Mononuclear cell (primary cell): ENCODE results near the gene NME1. TPM values are rescaled to one million over a fixed set of nuclear protein-coding genes. Genes with fewer than 3 reads are reported as not detected.
"Not testable (repeated sequence)": the region's sequence is repeated elsewhere in the genome, so short reads cannot be mapped to it uniquely, and the experiment has no call there.

Source experiments
- H3K27me3 ChIP-seq: 2 replicates; pipeline ENCODE4 v1.6.0; 2011; ENCODE audit warnings: low read length, control low read depth; ENCODE audit not compliant: insufficient read depth
- H3K4me1 ChIP-seq: 2 replicates; pipeline ENCODE4 v1.5.1; 2011; ENCODE audit warnings: mild to moderate bottlenecking, low read length, control low read depth; ENCODE audit not compliant: insufficient read depth
- H3K4me3 ChIP-seq: 2 replicates; pipeline ENCODE4 v1.5.1; 2011; ENCODE audit warnings: mild to moderate bottlenecking, low read length, moderate library complexity
- H3K9me3 ChIP-seq: 2 replicates; pipeline ENCODE4 v1.5.1; 2011; ENCODE audit warnings: low read depth, mild to moderate bottlenecking, control low read depth, low read length
- total RNA-seq: library from RNA; depleted of rRNA; stranded (reverse); fragments of >200 nt; gene quantifications from one replicate; pipeline ENCODE4 v1.2.3, GENCODE V29; 2012

Gene NME1
- 6.7 TPM for total RNA-seq

GRCh38 chr17:51153210-51154072, at the start of gene NME1:
NME1 (plus strand) TSS chr17:51153559; CDS start chr17:51155655, 2,096 bp downstream.
- peak within 1 kb of the TSS; percentile 60 for H3K4me3 ChIP-seq
- H3K4me1 ChIP-seq = peaks cover 23% of the 10 kb centered on the region
- H3K9me3 ChIP-seq = no peaks in the 10 kb centered on the region
- no peaks in the 10 kb centered on the region for H3K27me3 ChIP-seq

GRCh38 chr17:51107778-51108177, 45.6 kb upstream of the NME1 start:
- peaks cover 8% of the 10 kb centered on the region for H3K4me1 ChIP-seq
- no peaks in the 10 kb centered on the region for H3K9me3 ChIP-seq
- H3K4me3 ChIP-seq = no peak overlapping the region
- H3K27me3 ChIP-seq = no peaks in the 10 kb centered on the region

GRCh38 chr17:51112303-51113222, 40.8 kb upstream of the NME1 start:
- H3K4me1 ChIP-seq = peaks cover 30% of the 10 kb centered on the region
- not testable (repeated sequence) for H3K9me3 ChIP-seq, H3K27me3 ChIP-seq, H3K4me3 ChIP-seq

- Histone ChIP-seq H3K27me3 (no peaks in the 10 kb centered on the region), H3K9me3 (no peaks in the 10 kb centered on the region), H3K4me1 (peaks cover 53% of the 10 kb centered on the region), H3K4me3 (no peak overlapping the region)
Observed at GRCh38 chr17:51115179-51115578, 38.2 kb upstream of the NME1 start.

DNA sequence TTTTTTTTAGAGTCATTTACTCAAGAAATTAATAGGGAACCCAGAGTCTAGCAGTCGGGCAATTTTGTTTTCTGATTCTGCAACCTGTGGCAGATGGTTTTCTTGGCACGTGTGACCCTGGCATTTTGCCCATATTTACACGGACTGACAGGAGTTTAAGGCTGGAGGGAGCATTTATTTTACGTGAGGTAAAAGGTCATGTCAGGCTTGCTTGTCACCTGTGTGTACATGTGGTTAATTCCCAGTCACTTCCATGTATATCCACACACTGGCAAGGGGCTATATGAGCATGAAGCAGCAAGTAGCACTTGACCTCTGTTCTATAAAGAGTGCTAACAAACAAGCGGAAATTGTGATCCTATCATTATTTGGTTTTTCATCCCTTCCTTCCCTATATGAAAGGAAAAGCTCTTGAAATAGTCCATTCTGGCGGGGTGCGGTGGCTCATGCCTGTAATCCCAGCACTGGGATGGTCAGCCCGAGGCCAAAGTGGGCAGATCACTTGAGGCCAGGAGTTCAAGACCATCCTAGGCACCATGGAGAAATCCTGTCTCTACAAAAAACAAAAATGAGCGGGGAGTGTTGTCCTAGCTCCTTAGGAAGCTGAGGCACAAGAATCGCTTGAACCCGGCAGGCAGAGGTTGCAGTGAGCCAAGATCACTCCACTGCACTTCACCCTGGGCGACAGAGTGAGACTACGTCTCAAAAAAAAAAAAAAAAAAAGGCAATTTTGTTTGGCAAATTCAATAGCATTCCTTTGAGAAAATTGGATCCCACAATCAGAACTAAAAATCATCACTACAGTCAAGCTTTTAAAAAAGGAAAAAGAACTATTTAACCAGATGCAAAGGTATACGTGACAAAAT, 34.8 kb upstream of the NME1 start:
- peak overlapping the region; percentile 96 for H3K4me3 ChIP-seq
- H3K27me3 ChIP-seq = no peaks in the 10 kb centered on the region
- no peaks in the 10 kb centered on the region for H3K9me3 ChIP-seq
- H3K4me1 ChIP-seq = peaks cover 54% of the 10 kb centered on the region

GRCh38 chr17:51119415-51120356, 33.7 kb upstream of the NME1 start:
- H3K9me3 ChIP-seq = no peaks in the 10 kb centered on the region
- peak overlapping the region; percentile 96 for H3K4me3 ChIP-seq
- peaks cover 54% of the 10 kb centered on the region for H3K4me1 ChIP-seq
- H3K27me3 ChIP-seq = no peaks in the 10 kb centered on the region

GRCh38 chr17:51120357-51120738, 33.0 kb upstream of the NME1 start:
- H3K4me1 ChIP-seq = peaks cover 54% of the 10 kb centered on the region
- H3K27me3 ChIP-seq = no peaks in the 10 kb centered on the region
- peak overlapping the region; percentile 96 for H3K4me3 ChIP-seq
- no peaks in the 10 kb centered on the region for H3K9me3 ChIP-seq

- H3K4me3 ChIP-seq = peak within 1 kb of the TSS; percentile 96
- H3K4me1 ChIP-seq = peaks cover 53% of the 10 kb centered on the region
- H3K9me3 ChIP-seq = no peaks in the 10 kb centered on the region
Observed at GRCh38 chr17:51120739-51121619, 32.4 kb upstream of the NME1 start, which contains the start of gene SPAG9. SPAG9 (minus strand) TSS chr17:51120868; CDS start chr17:51120656, 212 bp downstream.

GRCh38 chr17:51121620-51122472, 31.5 kb upstream of the NME1 start:
- Histone ChIP-seq H3K4me3 (peak overlapping the region; percentile 70), H3K4me1 (peaks cover 44% of the 10 kb centered on the region), H3K9me3 (no peaks in the 10 kb centered on the region), H3K27me3 (no peaks in the 10 kb centered on the region)

More at GRCh38 chr17:51120739-51121619, 32.4 kb upstream of the NME1 start, which contains the start of gene SPAG9:
- no peaks in the 10 kb centered on the region for H3K27me3 ChIP-seq

- peaks cover 38% of the 10 kb centered on the region for H3K4me1 ChIP-seq
- not testable (repeated sequence) for H3K4me3 ChIP-seq, H3K27me3 ChIP-seq, H3K9me3 ChIP-seq
Observed at GRCh38 chr17:51122473-51123115, 30.8 kb upstream of the NME1 start.

- Histone ChIP-seq H3K27me3 (no peaks in the 10 kb centered on the region), H3K9me3 (no peaks in the 10 kb centered on the region), H3K4me1 (peaks cover 16% of the 10 kb centered on the region), H3K4me3 (no peak overlapping the region)
Observed at GRCh38 chr17:51124640-51125503, 28.5 kb upstream of the NME1 start.
